NCI-H460 (cell line): Measurements from ENCODE around the gene PRICKLE3. TPM values are rescaled to one million over a fixed set of nuclear protein-coding genes. Genes with fewer than 3 reads are reported as not detected.

Source experiments
- DNase-seq: peaks from one replicate; pipeline ENCODE4 v3.0.0-alpha.2; 2016; ENCODE audit warnings: low read depth; ENCODE audit errors: extremely low read depth
- total RNA-seq: library from RNA; depleted of rRNA; stranded (reverse); fragments of >200 nt; shearing (Covaris generic); gene quantifications from 2 replicates; pipeline ENCODE4 v1.2.3, GENCODE V29; 2014

Gene PRICKLE3
- total RNA-seq, 1 experiment from 2014 or later, result 13.3 TPM

- no peak for DNase-seq
Measured at GRCh38 chrX:49209434-49210251, 23.5 kb upstream of the PRICKLE3 start.

- no peak for DNase-seq
Measured at GRCh38 chrX:49208399-49208798, 22.2 kb upstream of the PRICKLE3 start.

DNA sequence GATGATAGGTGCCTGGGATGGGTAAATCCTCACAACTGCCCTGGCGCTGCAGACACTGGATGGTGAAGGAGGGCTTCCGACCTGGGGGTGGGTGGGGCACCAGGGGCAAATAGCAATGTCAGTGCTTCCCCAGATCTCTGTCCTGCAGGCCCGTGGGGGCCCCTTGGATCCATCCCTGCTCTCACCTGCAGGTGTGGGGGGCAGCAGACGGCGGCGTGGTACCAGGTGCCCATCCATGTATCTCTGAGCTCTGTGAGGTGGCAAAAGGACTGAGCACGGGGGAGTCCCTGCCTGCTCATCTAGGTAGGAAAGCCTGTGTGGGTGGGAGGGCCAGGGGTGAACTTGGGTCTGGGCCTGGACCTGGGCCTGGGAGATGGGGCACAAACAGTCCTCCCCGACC is 20.4 kb upstream of the PRICKLE3 start:
- DNase-seq, result no peak

DNA sequence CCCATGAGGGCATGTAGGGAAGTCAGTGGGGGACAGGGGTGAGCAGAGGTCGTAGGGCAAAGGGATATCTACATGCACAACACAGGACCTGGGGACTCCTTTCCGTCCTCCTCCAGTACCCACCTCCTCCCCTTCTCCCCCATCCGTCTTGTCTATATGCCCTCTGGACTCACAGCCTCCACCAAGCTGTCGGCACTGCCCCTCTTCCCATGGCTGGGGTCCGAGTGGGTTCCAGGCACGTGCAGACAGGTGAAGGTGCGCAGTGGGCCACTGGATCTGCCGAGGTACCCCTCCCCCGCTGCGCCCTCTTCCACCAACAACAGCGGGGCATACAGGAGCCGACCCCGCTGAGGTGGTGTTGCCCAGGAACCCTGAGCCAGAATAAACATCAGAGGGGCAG is 19.3 kb upstream of the PRICKLE3 start:
- no peak for DNase-seq

DNA sequence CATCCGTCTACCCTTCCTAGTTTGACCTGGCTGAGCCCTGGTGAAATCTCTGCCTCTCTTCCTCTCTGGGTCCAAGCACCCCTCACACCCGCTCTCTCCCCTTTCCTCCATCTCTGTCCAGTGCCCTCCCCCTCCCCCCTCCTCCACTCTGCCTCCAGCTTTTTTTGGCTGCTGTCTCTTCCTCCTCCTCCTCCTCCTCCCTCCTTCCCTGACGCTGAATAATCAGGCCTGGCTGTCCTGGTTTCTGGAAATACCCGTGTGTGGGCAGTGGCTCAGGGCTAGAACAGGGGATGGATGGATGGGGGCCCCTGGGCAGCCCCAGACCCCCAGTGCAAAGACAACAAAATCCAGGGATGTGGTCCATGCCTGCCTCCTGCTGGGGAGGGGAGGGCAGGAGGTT is 18.5 kb upstream of the PRICKLE3 start:
- DNase-seq, result no peak

- no peak for DNase-seq
Measured at GRCh38 chrX:49204017-49204416, 17.8 kb upstream of the PRICKLE3 start.

- DNase-seq, result no peak
Measured at GRCh38 chrX:49203536-49203935, 17.4 kb upstream of the PRICKLE3 start.

- no peak for DNase-seq
Measured at GRCh38 chrX:49202022-49202421, 15.8 kb upstream of the PRICKLE3 start.

- peak; percentile 85 for DNase-seq
Measured at GRCh38 chrX:49199906-49200771, 14.0 kb upstream of the PRICKLE3 start, which contains the start of gene SYP. Gene SYP, minus strand, starts transcription at chrX:49200193. Its CDS starts 7 bp downstream, at chrX:49200186.

DNA sequence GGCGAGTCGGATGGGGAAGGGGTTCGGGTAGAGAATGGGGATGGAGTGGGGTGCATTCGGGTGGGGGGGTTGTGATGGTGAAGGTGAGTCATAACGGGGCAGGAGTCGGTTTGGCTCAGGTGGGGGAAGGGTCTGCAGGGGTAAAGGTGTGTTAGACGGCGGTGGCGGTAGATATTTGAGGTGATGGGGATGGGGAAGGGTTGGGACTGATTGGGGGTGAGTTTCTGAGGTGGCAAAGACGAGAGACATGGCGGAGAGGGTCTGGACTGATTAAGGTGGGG is 13.1 kb upstream of the PRICKLE3 start:
- DNase-seq, result no peak

GRCh38 chrX:49198540-49199314 is 12.6 kb upstream of the PRICKLE3 start:
- DNase-seq, result no peak

GRCh38 chrX:49197543-49198087 is 11.4 kb upstream of the PRICKLE3 start:
- DNase-seq, result no peak

GRCh38 chrX:49193542-49193964 is 7.4 kb upstream of the PRICKLE3 start:
- DNase-seq, result no peak

DNA sequence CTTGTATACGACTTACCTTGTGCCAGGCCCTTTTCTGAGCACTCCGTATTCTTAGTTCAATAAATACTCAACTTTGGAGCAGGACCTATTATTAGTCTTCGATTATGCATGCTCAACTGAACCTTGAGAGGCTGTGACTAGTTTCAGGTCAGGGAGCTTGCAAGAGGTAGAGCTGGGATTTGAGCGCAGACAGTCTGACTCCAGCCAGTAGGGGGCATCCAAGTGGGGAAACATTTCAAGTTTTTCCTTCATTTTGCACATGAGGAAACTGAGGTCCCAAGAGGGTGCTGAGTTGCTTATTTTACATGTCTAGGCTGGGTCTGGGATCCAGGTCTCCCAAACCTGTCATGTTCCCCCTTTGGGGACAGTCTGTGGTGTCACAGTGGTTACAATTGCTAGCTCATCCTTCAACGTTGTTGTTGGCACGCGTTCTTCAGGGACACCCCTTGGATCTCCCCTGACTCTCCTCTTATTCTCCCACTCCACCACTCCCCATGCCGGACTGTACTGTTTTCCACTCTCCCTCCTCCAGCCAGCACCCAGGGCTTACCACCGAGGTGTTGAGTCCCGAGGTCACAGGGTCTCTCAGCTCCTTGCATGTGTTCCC is 6.7 kb upstream of the PRICKLE3 start:
- DNase-seq, result no peak

DNA sequence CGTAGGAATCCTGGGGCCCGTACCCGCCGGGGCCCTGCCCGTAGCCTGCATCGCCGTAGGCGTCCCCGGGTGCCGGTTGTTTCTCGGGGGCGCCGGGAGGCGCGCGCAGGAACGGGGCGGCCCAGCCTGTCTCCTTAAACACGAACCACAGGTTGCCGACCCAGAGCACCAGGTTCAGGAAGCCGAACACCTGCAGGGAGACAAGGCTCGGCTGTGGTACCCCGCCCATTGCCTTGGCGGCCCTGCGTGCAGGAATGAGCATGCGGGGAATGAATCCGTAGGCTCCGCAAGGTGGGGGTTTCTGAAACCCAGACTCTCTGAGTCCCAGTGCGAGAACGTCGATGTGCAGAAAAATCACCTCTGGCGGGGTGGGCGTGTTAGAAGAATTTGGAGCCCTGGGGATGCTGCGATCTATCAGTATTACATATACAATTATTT is 5.4 kb upstream of the PRICKLE3 start:
- DNase-seq, result no peak

DNA sequence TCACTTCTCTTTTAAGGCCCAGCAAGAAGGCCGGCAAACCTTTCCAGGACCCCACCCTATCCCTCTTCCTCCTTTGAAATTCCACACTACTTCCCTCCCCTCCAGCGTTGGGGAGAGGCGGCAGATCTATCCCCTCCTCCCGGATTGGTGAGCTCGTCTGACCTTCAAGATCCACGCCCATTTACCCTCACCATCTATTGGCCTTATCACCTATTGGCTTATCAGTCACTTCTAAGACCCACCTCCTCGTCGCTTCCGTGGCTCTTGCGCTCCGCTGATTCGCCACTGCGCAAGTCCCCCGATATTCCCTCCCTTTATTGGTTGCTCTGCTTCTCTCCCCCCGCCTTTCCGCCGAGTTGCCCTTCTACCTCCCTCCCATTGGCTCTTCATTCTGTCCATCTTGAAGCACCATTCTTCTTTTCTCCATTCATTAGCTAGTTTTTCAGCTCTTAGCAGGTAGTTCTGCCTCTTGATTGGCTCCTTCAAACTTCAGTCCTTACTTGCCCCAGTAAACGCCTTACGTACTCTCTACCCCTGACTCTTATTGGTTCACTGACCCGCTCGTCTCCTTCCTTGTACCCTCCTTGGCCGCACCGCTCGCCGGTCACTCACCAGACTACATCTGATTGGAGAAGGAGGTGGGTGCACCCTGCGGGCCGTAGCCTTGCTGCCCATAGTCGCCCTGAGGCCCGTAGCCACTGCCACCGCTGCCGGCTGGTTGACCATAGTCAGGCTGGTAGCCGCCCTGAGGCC is 4.8 kb upstream of the PRICKLE3 start:
- peak; percentile 99 for DNase-seq

DNA sequence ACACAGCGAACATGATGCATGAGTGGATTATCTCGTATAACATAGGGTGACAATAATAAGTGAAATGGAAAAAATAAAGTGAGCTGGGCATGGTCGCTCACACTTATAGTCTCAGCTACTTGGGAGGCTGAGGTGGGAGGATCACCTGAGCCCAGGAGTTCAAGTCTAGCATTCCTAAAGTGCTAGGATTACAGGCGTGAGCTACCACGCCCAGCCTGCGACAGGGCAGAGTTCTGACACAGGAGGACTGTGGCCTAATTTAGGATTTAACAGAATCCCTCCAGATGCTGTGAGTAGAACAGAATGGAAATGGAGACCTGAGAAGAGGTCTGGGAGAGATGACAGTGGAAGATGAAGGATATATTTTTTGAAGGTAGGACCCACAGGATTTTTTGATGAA is 3.4 kb upstream of the PRICKLE3 start:
- no peak for DNase-seq

DNA sequence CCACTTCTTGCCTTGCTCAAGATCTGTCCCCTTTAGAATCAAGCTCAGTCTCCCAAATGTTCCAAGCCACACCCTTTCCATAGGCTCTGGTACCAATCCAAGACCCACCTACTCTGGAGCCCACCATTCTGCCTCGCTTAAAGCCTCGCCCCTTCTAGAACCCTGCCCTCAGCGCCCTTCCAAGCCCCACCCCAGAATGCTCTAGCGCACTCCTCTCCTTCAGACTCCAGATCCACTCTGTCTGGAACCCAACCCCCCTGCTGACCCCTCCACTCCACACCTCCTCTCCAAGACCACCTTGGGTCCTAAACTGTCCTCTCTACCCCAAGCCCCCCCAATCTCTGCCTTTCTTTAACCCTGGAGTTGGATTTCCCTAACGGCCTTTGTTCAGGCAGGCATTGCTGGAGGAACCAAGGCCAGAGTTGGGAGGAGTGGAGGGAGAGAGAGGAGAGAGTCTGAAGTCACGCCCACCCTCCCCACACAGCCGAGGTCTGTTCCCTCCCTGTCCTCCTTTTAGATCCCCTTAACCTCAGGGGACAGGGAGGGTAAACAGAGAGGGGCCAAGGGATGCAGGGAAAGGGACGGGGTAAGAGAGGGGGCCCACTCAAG is 2.4 kb upstream of the PRICKLE3 start:
- DNase-seq, result no peak

- no peak for DNase-seq
Measured at GRCh38 chrX:49187526-49187925, 1.4 kb upstream of the PRICKLE3 start.
